Neural progenitor cell (in vitro differentiated cells): ENCODE measurements around the gene THSD1. TPM values are rescaled to one million over a fixed set of nuclear protein-coding genes. Genes with fewer than 3 reads are reported as not detected.

Source experiments
- DNase-seq: peaks from one replicate; pipeline ENCODE4 v3.0.0-alpha.2; 2016; ENCODE audit warnings: low spot score
- H2AFZ ChIP-seq: fragments of 200-600 bp; sonication (generic); replicated peaks from 2 replicates; pipeline ENCODE4 v1.6.1; 2016; ENCODE audit warnings: antibody characterized with exemption
- H3F3A ChIP-seq: fragments of 200-600 bp; sonication (generic); 2 replicates; pipeline ENCODE4 v1.6.1; 2016; ENCODE audit warnings: antibody characterized with exemption, low read depth
- H3K27ac ChIP-seq: fragments of 200-600 bp; sonication (generic); 2 replicates; pipeline ENCODE4 v1.5.1; 2016; ENCODE audit warnings: mild to moderate bottlenecking
- H3K27me3 ChIP-seq: fragments of 200-600 bp; sonication (generic); 2 replicates; pipeline ENCODE4 v1.6.1; 2016; ENCODE audit warnings: mild to moderate bottlenecking, moderate library complexity
- H3K36me3 ChIP-seq: fragments of 200-600 bp; sonication (generic); 2 replicates; pipeline ENCODE4 v1.5.1; 2016
- H3K4me1 ChIP-seq: fragments of 200-600 bp; sonication (generic); 2 replicates; pipeline ENCODE4 v1.6.1; 2016; ENCODE audit warnings: mixed run types
- H3K4me2 ChIP-seq: fragments of 200-600 bp; sonication (generic); 2 replicates; pipeline ENCODE4 v1.6.1; 2016
- H3K4me3 ChIP-seq: fragments of 200-600 bp; sonication (generic); 2 replicates; pipeline ENCODE4 v1.5.1; 2016
- H3K79me2 ChIP-seq: fragments of 200-600 bp; sonication (generic); 2 replicates; pipeline ENCODE4 v1.6.1; 2016; ENCODE audit warnings: low read depth
- H3K9ac ChIP-seq: fragments of 200-600 bp; sonication (generic); 2 replicates; pipeline ENCODE4 v1.6.1; 2016
- H3K9me3 ChIP-seq: fragments of 200-600 bp; sonication (generic); 2 replicates; pipeline ENCODE4 v1.5.1; 2016; ENCODE audit warnings: low read depth
- H4K20me1 ChIP-seq: fragments of 200-600 bp; sonication (generic); 2 replicates; pipeline ENCODE4 v1.6.1; 2016; ENCODE audit warnings: low read depth
- H3K27ac Mint-ChIP-seq: 3 replicates; pipeline ENCODE4 v1.8.0; 2021; ENCODE audit warnings: mixed read lengths
- H3K27me3 Mint-ChIP-seq: 2 replicates; pipeline ENCODE4 v1.8.0; 2022; ENCODE audit warnings: low read depth, mild to moderate bottlenecking, inconsistent platforms, moderate library complexity, mixed read lengths; ENCODE audit not compliant: insufficient read depth
- H3K36me3 Mint-ChIP-seq: 3 replicates; pipeline ENCODE4 v1.8.0; 2021; ENCODE audit warnings: mixed read lengths
- H3K4me1 Mint-ChIP-seq: 3 replicates; pipeline ENCODE4 v1.8.0; 2021; ENCODE audit warnings: mixed read lengths
- H3K4me3 Mint-ChIP-seq: 3 replicates; pipeline ENCODE4 v1.8.0; 2021; ENCODE audit warnings: mild to moderate bottlenecking, moderate library complexity, mixed read lengths
- H3K9me3 Mint-ChIP-seq: 3 replicates; pipeline ENCODE4 v1.8.0; 2020; ENCODE audit warnings: mixed read lengths
- EZH2 ChIP-seq: fragments of 200-600 bp; sonication (generic); IDR thresholded peaks from 2 replicates; pipeline ENCODE4 v1.6.1; 2017; ENCODE audit warnings: antibody characterized with exemption, mild to moderate bottlenecking, moderate library complexity
- EZH2phosphoT487 ChIP-seq: fragments of 200-600 bp; sonication (generic); IDR thresholded peaks from 2 replicates; pipeline ENCODE4 v1.6.1; 2017; ENCODE audit warnings: antibody characterized with exemption
- total RNA-seq: library from RNA; depleted of rRNA; stranded (reverse); fragments of >200 nt; gene quantifications from 2 replicates; pipeline ENCODE4 v1.2.3, GENCODE V29; 2015; ENCODE audit warnings: low replicate concordance
- TF ChIP-seq, protein P1 (sequence below): fragments of 200-600 bp; sonication (generic); IDR thresholded peaks from 2 replicates; pipeline ENCODE4 v1.5.1; 2017; ENCODE audit warnings: antibody characterized with exemption, mild to moderate bottlenecking

THSD1 gene
- total RNA-seq, 1 donor from 2014 or later = 0.45 TPM

DNA sequence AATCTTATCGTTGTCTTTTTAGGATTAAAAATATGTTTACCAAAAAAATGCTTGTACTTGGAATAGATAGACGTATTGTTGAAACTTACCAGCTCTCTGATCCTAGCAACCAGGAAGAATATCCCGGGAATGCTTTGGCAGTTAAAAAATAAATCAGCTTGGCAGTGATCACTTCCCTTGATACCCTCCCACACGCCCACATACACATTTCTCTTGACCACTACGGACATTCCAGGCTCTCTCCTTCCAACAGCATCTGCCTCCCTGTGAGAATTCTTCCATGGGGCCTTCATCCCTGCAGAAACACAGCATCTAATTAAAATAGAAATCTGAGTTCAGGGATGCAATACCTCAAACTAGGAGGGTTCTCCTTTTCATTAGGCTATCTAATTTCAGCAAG lies 57.9 kb downstream of the THSD1 start:
- no peaks in the 10 kb centered on the region for H3K36me3 ChIP-seq
- H3K4me1 Mint-ChIP-seq = peaks cover 5% of the 10 kb centered on the region

DNA sequence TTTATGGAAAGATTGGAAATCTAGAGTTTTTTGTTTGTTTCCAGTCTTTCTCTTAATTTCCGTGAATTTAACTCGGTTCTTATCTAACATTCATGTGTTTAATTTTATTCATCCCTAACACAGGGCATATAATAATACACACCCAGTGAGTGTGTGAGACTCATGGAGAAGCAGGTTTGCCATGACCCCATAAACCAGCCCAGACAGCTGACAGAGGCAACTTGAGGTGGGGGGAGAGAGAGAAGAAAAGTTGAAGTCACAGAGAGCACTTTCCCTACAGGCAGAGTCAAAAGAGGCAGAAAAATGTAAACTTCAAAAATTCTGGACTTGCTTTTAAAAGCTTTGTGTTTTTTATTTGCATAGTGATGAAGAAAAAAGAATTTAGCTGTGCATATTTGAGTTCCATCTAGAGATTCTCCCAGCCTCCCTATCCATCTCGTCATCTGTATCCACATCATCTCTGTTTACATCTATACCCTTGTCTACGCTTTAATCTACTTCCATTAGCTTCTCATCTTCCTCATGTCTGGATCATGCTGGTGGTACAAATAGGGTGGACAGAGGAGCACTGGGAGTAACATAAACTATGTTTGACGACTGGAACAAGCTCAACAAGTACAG lies 60.2 kb downstream of the THSD1 start:
- Mint-ChIP-seq H3K36me3 (no peaks in the 10 kb centered on the region), H3K4me3 (no peak overlapping the region), H3K4me1 (peaks cover 5% of the 10 kb centered on the region), H3K9me3 (no peaks in the 10 kb centered on the region), H3K27me3 (no peaks in the 10 kb centered on the region), H3K27ac (no peak overlapping the region)
- no peak overlapping the region for H3K9ac ChIP-seq
- no peaks in the 10 kb centered on the region for H3K27me3 ChIP-seq
- no peak overlapping the region for H3K27ac ChIP-seq
- H3K36me3 ChIP-seq = no peaks in the 10 kb centered on the region
- H3K4me1 ChIP-seq = no peaks in the 10 kb centered on the region
- no peak for DNase-seq
- H3K9me3 ChIP-seq = no peaks in the 10 kb centered on the region
- no peaks in the 10 kb centered on the region for H4K20me1 ChIP-seq
- H3K4me3 ChIP-seq = no peak overlapping the region
- no peak overlapping the region for H2AFZ ChIP-seq
- no peaks in the 10 kb centered on the region for H3F3A ChIP-seq
- no peaks in the 10 kb centered on the region for H3K79me2 ChIP-seq
- H3K4me2 ChIP-seq = no peak overlapping the region
- TF ChIP-seq EZH2 (no peak), EZH2phosphoT487 (no peak)
- TF ChIP-seq, protein P1, sequence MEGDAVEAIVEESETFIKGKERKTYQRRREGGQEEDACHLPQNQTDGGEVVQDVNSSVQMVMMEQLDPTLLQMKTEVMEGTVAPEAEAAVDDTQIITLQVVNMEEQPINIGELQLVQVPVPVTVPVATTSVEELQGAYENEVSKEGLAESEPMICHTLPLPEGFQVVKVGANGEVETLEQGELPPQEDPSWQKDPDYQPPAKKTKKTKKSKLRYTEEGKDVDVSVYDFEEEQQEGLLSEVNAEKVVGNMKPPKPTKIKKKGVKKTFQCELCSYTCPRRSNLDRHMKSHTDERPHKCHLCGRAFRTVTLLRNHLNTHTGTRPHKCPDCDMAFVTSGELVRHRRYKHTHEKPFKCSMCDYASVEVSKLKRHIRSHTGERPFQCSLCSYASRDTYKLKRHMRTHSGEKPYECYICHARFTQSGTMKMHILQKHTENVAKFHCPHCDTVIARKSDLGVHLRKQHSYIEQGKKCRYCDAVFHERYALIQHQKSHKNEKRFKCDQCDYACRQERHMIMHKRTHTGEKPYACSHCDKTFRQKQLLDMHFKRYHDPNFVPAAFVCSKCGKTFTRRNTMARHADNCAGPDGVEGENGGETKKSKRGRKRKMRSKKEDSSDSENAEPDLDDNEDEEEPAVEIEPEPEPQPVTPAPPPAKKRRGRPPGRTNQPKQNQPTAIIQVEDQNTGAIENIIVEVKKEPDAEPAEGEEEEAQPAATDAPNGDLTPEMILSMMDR = no peak

More for the DNA sequence above, 57.9 kb downstream of the THSD1 start:
- Histone ChIP-seq H3K9me3 (no peaks in the 10 kb centered on the region), H3K27me3 (no peaks in the 10 kb centered on the region), H3K27ac (no peak overlapping the region), H4K20me1 (no peaks in the 10 kb centered on the region), H3F3A (no peaks in the 10 kb centered on the region), H3K4me1 (no peaks in the 10 kb centered on the region), H3K9ac (no peak overlapping the region), H3K4me2 (no peak overlapping the region), H3K79me2 (no peaks in the 10 kb centered on the region), H2AFZ (no peak overlapping the region), H3K4me3 (no peak overlapping the region)
- Mint-ChIP-seq H3K27me3 (no peaks in the 10 kb centered on the region), H3K9me3 (peaks cover 3% of the 10 kb centered on the region), H3K36me3 (no peaks in the 10 kb centered on the region), H3K27ac (no peak overlapping the region), H3K4me3 (no peak overlapping the region)
- TF ChIP-seq EZH2phosphoT487 (no peak), EZH2 (no peak)
- TF ChIP-seq, protein P1 = no peak
- no peak for DNase-seq

DNA sequence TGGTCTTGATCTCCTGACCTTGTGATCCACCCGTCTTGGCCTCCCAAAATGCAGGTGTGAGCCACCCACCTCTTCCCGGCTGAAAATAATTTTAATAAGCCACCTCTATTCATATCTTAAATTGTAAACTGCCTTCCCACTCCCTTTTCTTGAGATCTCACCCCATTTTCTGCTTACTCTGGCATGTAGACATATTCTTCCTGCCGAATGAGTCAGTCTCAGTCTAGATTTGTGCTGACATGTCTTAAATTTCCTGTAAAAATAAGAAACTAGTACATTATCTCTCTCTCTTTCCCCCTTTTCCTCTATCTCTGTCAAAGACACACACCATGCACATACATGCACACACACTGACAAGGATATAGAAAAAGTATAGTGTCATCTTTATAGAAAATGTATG lies 60.9 kb downstream of the THSD1 start:
- TF ChIP-seq EZH2 (no peak), EZH2phosphoT487 (no peak)
- TF ChIP-seq, protein P1 = no peak
- no peaks in the 10 kb centered on the region for H3K4me1 ChIP-seq
- Mint-ChIP-seq H3K4me3 (no peak overlapping the region), H3K27ac (no peak overlapping the region), H3K27me3 (no peaks in the 10 kb centered on the region), H3K36me3 (no peaks in the 10 kb centered on the region), H3K4me1 (peaks cover 5% of the 10 kb centered on the region), H3K9me3 (no peaks in the 10 kb centered on the region)
- H3K36me3 ChIP-seq = no peaks in the 10 kb centered on the region
- no peak overlapping the region for H3K9ac ChIP-seq
- H2AFZ ChIP-seq = no peak overlapping the region
- H3K27ac ChIP-seq = no peak overlapping the region
- no peak for DNase-seq
- no peaks in the 10 kb centered on the region for H3F3A ChIP-seq
- no peaks in the 10 kb centered on the region for H3K27me3 ChIP-seq
- H3K4me3 ChIP-seq = no peak overlapping the region
- H4K20me1 ChIP-seq = no peaks in the 10 kb centered on the region
- no peaks in the 10 kb centered on the region for H3K79me2 ChIP-seq
- no peak overlapping the region for H3K4me2 ChIP-seq
- H3K9me3 ChIP-seq = no peaks in the 10 kb centered on the region
